GM18858 (cell line): ENCODE results near the gene PNPLA7.

Experiments
- ATAC-seq: cut with Tn5 transposase; IDR thresholded peaks from one replicate; pipeline ENCODE4 v1.9.1; 2021; ENCODE audit not compliant: unreplicated experiment

The PNPLA7 gene

GRCh38 chr9:137437691-137438590 is 112.3 kb downstream of the PNPLA7 start:
- ATAC-seq, result no peak

DNA sequence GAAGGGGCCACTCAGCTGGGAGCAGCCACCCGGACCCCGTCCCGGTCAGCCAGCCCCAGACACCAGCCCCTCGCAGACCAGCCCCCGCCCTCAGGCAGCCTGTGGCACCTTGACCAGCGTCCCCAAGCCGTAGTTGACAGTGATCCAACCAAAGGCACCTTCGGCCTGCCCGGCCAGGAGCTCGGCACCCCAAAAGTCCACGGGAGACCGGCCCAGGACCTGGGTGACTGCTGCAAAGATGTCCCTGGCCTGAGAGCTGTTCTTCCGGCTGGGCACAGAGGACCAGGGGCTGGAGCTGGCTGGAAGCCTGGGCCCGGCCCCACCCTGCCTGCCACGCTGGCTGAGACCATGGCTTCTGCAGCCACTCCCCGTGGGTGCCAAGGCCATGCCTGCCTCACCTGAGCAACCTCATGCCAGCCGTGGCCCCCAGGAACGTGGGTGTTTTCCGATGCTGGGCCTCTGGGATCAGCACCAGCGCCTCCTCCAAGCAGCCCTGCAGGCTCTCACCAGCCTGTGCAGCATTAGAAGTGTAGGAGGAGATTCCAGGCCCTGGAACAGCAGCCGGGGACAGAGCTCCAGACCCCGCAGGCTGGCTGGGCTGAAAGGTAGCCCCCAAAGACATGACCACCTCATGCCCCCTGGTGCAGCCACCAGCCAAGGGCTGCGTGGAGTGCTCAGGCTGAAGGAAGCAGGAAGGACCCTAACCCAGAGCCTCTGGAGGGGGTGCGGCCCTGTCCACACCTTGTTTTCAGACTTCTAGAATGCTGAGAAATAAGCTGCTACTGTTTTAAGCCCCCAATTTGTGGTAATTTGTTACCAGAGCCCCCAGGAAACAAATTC is 113.2 kb downstream of the PNPLA7 start:
- no peak for ATAC-seq

- ATAC-seq, result no peak
Measured at GRCh38 chr9:137435980-137436760, 114.0 kb downstream of the PNPLA7 start.

- ATAC-seq, result no peak
Measured at GRCh38 chr9:137435381-137435891, 114.8 kb downstream of the PNPLA7 start.

GRCh38 chr9:137434498-137435380 is 115.5 kb downstream of the PNPLA7 start:
- no peak for ATAC-seq

DNA sequence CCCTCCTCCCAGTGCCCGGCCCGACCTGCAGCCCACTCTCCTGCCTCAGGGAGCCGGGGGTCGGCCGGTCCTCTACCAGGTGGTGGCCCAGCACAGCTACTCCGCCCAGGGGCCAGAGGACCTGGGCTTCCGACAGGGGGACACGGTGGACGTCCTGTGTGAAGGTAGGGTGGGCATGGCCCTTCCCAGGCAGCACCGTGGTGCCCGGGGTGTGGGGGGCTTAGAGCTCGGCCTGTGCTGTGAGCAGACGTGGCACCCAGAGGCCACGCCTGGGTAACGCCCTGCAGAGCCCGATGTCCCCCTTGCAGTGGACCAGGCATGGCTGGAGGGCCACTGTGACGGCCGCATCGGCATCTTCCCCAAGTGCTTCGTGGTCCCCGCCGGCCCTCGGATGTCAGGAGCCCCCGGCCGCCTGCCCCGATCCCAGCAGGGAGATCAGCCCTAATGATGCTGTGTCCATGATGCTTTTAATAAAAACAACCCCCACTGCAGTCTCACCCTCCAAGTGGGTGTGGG is 116.2 kb downstream of the PNPLA7 start:
- ATAC-seq, result no peak

DNA sequence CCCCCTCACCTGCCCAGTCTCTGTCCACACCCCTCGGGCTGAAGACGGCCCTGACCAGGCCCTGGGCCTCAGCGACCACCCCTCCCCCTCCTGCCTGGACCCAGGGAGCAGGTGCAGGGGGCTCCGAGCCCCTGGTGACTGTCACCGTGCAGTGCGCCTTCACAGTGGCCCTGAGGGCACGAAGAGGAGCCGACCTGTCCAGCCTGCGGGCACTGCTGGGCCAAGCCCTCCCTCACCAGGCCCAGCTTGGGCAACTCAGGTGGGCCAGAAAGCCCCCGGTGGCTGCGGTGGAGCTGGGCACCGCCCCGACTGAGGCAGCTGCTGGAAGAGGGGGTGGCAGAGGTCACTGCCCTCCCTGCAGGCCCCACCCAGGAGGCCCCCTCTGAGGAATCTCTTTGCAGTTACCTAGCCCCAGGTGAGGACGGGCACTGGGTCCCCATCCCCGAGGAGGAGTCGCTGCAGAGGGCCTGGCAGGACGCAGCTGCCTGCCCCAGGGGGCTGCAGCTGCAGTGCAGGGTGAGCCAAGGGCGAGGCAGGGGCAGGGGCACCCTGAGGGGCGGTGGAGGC is 116.8 kb downstream of the PNPLA7 start:
- ATAC-seq, result no peak

GRCh38 chr9:137432687-137433348 is 117.4 kb downstream of the PNPLA7 start:
- ATAC-seq, result no peak

DNA sequence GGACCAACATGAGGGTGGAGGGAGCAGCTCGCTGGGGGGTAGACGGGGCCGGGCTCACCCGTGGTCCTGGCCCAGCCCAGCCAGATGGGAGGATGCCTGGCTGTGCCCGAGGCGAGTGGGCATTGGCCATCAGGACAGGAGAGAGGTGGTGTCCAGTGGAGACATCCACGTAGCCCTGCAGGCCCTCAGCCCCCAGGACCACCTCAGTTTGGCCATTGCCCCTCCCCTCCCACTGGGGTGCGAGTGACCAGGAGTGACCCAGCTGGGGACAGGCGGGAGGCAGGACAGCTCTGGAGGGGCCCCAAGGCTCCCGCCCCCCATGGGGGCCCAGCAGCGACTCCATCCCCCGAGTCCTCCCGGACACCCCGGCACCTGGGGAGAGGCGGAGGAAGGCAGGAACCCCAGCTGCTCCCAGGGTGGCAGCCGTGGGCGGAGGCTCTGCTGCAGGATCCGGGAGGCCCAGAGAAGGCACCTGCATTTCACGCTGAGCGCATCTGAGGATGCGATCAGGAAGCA is 118.7 kb downstream of the PNPLA7 start:
- ATAC-seq, result no peak

DNA sequence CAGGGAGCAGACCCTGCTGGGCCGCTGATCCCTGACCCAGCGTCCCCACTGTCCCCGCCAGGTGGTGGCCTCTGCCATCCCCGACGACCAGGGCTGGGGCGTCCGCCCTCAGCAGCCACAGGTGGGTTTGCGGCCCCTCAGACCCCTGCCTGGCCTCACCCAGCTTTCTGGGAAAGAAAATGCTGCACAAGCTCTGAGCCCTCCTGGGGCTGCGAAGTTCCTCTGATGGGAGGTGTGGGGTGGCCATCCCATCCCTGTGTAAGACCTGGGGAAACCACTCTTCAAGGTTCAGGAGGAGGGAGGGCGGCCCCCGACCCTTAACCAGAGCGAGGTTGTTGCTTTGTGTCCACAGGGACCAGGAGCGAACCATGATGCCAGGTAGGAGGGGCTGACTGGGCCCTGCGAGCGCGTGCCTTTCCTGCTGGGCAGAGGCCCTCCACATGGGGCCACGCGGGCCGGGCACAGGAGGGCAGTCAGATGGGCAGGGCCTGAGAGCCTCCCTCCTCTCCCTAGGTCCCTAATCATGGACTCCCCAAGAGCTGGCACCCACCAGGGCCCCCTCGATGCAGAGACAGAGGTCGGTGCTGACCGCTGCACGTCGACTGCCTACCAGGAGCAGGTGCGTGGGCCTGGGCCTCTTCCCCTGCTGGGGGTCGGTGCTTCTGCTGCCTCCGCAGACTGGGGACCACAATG is 119.3 kb downstream of the PNPLA7 start:
- no peak for ATAC-seq

GRCh38 chr9:137429974-137430722 is 120.1 kb downstream of the PNPLA7 start:
- no peak for ATAC-seq

GRCh38 chr9:137429546-137429890 is 120.7 kb downstream of the PNPLA7 start:
- no peak for ATAC-seq

GRCh38 chr9:137428841-137429545 is 121.2 kb downstream of the PNPLA7 start:
- ATAC-seq, result no peak

DNA sequence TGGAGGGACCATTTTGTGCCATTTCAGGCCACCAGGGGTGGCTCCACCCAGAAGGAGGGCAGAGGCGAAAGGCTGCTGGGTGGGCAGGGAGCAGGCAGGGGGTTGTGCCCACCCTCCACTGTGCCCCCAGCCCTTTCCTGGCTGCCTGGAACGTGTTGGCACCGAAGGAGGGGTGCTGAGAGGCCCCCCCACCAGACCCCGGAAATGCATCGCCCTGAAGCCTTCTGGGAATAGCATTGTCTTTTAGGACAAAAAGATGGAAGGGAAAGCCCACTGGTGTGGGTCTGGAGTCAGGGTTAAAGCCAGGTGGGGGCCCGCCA is 121.9 kb downstream of the PNPLA7 start:
- ATAC-seq, result no peak

DNA sequence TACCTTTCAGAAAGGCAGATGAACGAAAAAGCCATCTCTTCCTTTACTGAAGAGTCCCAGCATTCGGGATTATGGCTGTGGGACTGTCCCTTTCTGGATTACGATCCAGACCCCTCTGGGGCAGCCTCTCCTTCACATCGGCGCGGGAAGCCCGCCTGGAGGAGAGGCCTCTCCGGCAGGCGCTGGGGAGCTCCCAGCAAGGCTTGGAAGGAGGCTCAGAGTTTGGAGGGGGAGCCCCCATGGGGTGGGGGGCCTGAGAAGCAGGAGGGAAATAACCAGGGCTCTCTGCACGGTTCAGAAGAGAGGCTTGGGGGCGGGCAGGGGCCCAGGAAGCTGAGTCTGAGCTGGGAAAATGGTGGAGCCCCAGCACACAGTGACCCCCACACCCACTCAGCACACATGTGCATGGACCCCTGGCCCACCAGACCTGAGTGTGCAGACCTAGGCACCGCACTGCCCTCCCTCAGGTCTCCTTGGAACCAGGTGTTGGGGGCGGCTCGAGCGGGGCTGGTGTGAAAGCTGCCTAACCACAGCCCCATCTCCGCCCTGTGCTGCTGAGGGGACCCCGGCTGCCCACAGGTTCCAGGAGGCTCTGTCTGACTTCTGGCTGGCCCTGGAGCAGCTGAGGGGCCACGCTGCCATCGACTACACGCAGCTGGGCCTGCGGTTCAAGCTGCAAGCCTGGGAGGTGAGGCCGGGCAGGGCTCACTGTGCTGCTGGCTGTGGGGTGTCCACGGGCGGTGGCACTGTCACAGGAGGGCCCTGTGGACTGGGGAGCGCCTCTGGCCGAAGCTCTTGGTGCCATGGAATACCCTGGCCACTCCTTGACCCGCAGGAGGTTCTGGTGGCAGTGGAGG is 122.5 kb downstream of the PNPLA7 start:
- no peak for ATAC-seq

GRCh38 chr9:137426018-137426681 is 124.1 kb downstream of the PNPLA7 start:
- ATAC-seq, result no peak
